ENCODE results near the gene C11orf68.

DNA sequence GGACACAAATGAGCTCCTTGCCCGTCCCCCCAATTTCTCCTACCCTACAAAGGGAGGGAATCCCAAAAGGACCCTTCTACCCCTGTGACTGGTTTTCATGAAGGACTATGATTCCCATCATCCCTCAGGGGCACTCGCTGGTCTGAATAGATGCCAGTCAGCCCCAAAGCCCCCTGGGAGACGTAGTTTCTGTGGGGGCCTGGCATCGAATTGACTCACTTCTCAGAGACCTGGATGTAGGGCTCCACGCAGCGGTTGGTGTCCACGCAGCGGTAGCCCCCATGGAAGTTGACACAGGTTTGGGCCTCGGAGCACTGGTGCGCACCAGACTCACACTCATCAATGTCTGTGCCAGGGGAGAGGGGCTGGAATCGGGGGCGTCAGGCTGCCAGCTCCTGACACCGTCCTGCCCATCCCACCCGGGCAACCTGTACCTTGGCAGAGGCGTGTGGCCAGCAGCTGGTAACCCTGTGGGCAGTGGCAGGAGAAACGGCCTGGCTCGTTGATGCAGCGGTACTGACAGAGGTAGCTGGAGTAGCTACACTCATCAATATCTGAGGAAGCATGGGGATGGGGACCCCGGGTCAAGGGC, 50.7 kb downstream of the C11orf68 start:
- TF ChIP-seq, protein P1, sequence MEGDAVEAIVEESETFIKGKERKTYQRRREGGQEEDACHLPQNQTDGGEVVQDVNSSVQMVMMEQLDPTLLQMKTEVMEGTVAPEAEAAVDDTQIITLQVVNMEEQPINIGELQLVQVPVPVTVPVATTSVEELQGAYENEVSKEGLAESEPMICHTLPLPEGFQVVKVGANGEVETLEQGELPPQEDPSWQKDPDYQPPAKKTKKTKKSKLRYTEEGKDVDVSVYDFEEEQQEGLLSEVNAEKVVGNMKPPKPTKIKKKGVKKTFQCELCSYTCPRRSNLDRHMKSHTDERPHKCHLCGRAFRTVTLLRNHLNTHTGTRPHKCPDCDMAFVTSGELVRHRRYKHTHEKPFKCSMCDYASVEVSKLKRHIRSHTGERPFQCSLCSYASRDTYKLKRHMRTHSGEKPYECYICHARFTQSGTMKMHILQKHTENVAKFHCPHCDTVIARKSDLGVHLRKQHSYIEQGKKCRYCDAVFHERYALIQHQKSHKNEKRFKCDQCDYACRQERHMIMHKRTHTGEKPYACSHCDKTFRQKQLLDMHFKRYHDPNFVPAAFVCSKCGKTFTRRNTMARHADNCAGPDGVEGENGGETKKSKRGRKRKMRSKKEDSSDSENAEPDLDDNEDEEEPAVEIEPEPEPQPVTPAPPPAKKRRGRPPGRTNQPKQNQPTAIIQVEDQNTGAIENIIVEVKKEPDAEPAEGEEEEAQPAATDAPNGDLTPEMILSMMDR (IDR thresholded peaks at IDR 0.05; ENCODE audit: low read length): no peak
- TF ChIP-seq EZH2 (IDR thresholded peaks at IDR 0.05; ENCODE audit: borderline replicate concordance, low read length): no peak

All from OCI-LY1 (cell line).